SK-N-SH treated with all-trans-retinoic acid at 6 μM for 48 hours (cell line): ENCODE measurements around the gene COCH.

Experiments used
- BACH2 ChIP-seq: fragments of 250-450 bp; sonication (Bioruptor Pico); IDR thresholded peaks from 2 replicates; pipeline ENCODE4 v1.9.0; 2021; ENCODE audit warnings: mild to moderate bottlenecking, borderline replicate concordance
- CSDC2 ChIP-seq: fragments of 250-450 bp; sonication (Bioruptor Pico); IDR thresholded peaks from 2 replicates; pipeline ENCODE4 v1.5.0; 2020; ENCODE audit warnings: mild to moderate bottlenecking, moderate library complexity
- GLIS3 ChIP-seq: fragments of 250-450 bp; sonication (Bioruptor Pico); IDR thresholded peaks from 2 replicates; pipeline ENCODE4 v1.5.0; 2020; ENCODE audit warnings: mild to moderate bottlenecking, moderate library complexity
- ISL1 ChIP-seq: fragments of 250-450 bp; sonication (Bioruptor Pico); IDR thresholded peaks from 2 replicates; pipeline ENCODE4 v2.1.2; 2022; ENCODE audit warnings: mild to moderate bottlenecking, moderate library complexity
- OSR1 ChIP-seq: fragments of 250-450 bp; sonication (Bioruptor Pico); IDR thresholded peaks from 2 replicates; pipeline ENCODE4 v1.8.0; 2022; ENCODE audit warnings: moderate library complexity, mild to moderate bottlenecking, inconsistent platforms
- SNAI2 ChIP-seq: fragments of 250-450 bp; sonication (Bioruptor Pico); IDR thresholded peaks from 2 replicates; pipeline ENCODE4 v1.5.0; 2020; ENCODE audit warnings: mild to moderate bottlenecking, moderate library complexity
- TCF4 ChIP-seq: fragments of 250-450 bp; sonication (Bioruptor Pico); IDR thresholded peaks from 2 replicates; pipeline ENCODE4 v1.8.0; 2021; ENCODE audit warnings: mild to moderate bottlenecking, moderate library complexity, borderline replicate concordance
- ZFP3 ChIP-seq: fragments of 250-450 bp; sonication (Bioruptor Pico); IDR thresholded peaks from 2 replicates; pipeline ENCODE4 v1.5.0; 2020; ENCODE audit warnings: mild to moderate bottlenecking, moderate library complexity
- ZFP30 ChIP-seq: fragments of 450-650 bp; formaldehyde crosslinking; IDR thresholded peaks from 2 replicates; pipeline ENCODE4 v1.5.0; 2022; ENCODE audit warnings: mild to moderate bottlenecking, moderate library complexity
- ZNF70 ChIP-seq: fragments of 450-650 bp; formaldehyde crosslinking; IDR thresholded peaks from 2 replicates; pipeline ENCODE4 v1.5.0; 2020; ENCODE audit warnings: mild to moderate bottlenecking, moderate library complexity
- ZNF8 ChIP-seq: fragments of 450-650 bp; formaldehyde crosslinking; IDR thresholded peaks from 2 replicates; pipeline ENCODE4 v1.5.0; 2020; ENCODE audit warnings: mild to moderate bottlenecking, moderate library complexity
- TF ChIP-seq, protein P1 (sequence below): fragments of 250-450 bp; sonication (Bioruptor Pico); IDR thresholded peaks from 2 replicates; pipeline ENCODE4 v1.8.0; 2020; ENCODE audit warnings: mild to moderate bottlenecking, moderate library complexity, borderline replicate concordance
- TF ChIP-seq, protein P2 (sequence below): fragments of 250-450 bp; sonication (Bioruptor Pico); IDR thresholded peaks from 2 replicates; pipeline ENCODE4 v1.5.1; 2020; ENCODE audit warnings: low read depth, mild to moderate bottlenecking, moderate library complexity
- TF ChIP-seq, protein P3 (sequence below): fragments of 250-450 bp; sonication (Bioruptor Pico); IDR thresholded peaks from 2 replicates; pipeline ENCODE4 v1.5.1; 2021; ENCODE audit warnings: mild to moderate bottlenecking, moderate library complexity

DNA sequence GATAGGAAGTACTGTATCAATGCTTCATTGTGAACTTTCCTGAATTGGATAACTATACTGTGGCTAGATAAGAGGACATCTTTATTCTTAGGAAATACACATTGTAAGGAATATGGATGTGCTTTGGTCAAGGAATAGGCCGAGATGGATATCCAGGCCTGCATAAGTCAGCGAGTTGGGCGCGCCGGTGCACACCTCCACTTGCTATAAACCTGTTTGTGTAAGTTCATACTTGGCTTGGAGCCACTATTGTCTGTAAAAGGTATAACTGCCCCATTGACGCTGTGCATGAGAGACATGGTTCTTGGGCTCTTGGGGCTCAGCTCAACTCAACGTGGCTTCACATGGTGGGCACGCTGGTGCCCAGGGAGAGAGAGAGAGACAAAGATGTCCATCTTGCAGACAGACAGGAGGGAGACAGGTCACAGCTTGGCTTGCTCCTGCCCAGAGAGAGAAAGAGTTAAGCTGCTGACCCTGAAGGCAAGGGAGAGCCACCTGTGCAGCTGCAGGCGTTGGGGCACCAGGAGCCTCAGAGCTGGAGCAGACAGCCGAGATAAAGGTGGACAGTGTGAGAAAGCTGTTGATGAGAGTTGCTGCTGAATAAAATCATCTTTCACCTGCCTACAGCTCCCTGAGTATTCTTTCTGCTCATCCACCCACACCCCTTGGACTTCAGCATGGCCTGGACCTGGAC, 34.1 kb upstream of the COCH start:
- TF ChIP-seq, protein P1, sequence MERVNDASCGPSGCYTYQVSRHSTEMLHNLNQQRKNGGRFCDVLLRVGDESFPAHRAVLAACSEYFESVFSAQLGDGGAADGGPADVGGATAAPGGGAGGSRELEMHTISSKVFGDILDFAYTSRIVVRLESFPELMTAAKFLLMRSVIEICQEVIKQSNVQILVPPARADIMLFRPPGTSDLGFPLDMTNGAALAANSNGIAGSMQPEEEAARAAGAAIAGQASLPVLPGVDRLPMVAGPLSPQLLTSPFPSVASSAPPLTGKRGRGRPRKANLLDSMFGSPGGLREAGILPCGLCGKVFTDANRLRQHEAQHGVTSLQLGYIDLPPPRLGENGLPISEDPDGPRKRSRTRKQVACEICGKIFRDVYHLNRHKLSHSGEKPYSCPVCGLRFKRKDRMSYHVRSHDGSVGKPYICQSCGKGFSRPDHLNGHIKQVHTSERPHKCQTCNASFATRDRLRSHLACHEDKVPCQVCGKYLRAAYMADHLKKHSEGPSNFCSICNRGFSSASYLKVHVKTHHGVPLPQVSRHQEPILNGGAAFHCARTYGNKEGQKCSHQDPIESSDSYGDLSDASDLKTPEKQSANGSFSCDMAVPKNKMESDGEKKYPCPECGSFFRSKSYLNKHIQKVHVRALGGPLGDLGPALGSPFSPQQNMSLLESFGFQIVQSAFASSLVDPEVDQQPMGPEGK (CRISPR knock-in tag) = no peak
- no peak for TF ChIP-seq ZFP30 (CRISPR knock-in tag)
- no peak for TF ChIP-seq CSDC2 (CRISPR knock-in tag)
- TF ChIP-seq ISL1 (CRISPR knock-in tag) = no peak
- TF ChIP-seq GLIS3 (CRISPR knock-in tag) = no peak
- no peak for TF ChIP-seq SNAI2 (CRISPR knock-in tag)
- TF ChIP-seq ZNF70 (CRISPR knock-in tag) = no peak
- TF ChIP-seq TCF4 = no peak
- TF ChIP-seq ZNF8 = no peak
- no peak for TF ChIP-seq OSR1
- TF ChIP-seq ZFP3 (CRISPR knock-in tag) = no peak
- TF ChIP-seq, protein P2, sequence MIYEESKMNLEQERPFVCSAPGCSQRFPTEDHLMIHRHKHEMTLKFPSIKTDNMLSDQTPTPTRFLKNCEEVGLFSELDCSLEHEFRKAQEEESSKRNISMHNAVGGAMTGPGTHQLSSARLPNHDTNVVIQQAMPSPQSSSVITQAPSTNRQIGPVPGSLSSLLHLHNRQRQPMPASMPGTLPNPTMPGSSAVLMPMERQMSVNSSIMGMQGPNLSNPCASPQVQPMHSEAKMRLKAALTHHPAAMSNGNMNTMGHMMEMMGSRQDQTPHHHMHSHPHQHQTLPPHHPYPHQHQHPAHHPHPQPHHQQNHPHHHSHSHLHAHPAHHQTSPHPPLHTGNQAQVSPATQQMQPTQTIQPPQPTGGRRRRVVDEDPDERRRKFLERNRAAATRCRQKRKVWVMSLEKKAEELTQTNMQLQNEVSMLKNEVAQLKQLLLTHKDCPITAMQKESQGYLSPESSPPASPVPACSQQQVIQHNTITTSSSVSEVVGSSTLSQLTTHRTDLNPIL = no peak
- no peak for TF ChIP-seq BACH2 (CRISPR knock-in tag)
- TF ChIP-seq, protein P3, sequence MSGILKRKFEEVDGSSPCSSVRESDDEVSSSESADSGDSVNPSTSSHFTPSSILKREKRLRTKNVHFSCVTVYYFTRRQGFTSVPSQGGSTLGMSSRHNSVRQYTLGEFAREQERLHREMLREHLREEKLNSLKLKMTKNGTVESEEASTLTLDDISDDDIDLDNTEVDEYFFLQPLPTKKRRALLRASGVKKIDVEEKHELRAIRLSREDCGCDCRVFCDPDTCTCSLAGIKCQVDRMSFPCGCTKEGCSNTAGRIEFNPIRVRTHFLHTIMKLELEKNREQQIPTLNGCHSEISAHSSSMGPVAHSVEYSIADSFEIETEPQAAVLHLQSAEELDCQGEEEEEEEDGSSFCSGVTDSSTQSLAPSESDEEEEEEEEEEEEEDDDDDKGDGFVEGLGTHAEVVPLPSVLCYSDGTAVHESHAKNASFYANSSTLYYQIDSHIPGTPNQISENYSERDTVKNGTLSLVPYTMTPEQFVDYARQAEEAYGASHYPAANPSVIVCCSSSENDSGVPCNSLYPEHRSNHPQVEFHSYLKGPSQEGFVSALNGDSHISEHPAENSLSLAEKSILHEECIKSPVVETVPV (CRISPR knock-in tag) = no peak
